Activated naive CD8-positive, alpha-beta T cell (primary cell): Measurements from ENCODE around the gene ZNF689.
"Not testable (repeated sequence)": the region's sequence is repeated elsewhere in the genome, so short reads cannot be mapped to it uniquely, and the experiment has no call there.

Experiments used
- H3K27ac Mint-ChIP-seq: one replicate; pipeline ENCODE4 v1.8.0; 2021; ENCODE audit warnings: mixed read lengths
- H3K27me3 Mint-ChIP-seq: one replicate; pipeline ENCODE4 v1.8.0; 2021; ENCODE audit warnings: mixed read lengths
- H3K36me3 Mint-ChIP-seq: one replicate; pipeline ENCODE4 v1.8.0; 2021; ENCODE audit warnings: mixed read lengths
- H3K4me1 Mint-ChIP-seq: one replicate; pipeline ENCODE4 v1.8.0; 2021; ENCODE audit warnings: low read depth, mixed read lengths
- H3K4me3 Mint-ChIP-seq: one replicate; pipeline ENCODE4 v1.8.0; 2021; ENCODE audit warnings: mild to moderate bottlenecking, mixed read lengths
- H3K9me3 Mint-ChIP-seq: one replicate; pipeline ENCODE4 v1.8.0; 2021; ENCODE audit warnings: low read depth, mixed read lengths

The ZNF689 gene

DNA sequence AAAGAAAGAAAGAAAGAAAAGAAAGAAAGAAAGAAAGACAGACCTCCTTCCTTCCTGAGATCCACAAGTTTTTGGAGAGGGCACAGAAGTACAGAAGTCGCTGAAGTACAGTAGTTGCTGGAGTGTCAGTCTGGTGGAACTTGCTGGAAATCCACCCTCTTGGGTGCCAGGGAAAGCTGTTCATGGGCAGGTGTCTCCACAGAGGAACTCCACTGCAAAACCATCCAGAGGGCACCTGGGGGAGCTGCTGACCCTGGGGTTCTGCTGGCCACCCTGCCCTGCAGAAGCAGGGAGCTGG is 37.0 kb upstream of the ZNF689 start:
- no peak overlapping the region for H3K4me3 Mint-ChIP-seq
- H3K36me3 Mint-ChIP-seq = no peaks in the 10 kb centered on the region
- no peaks in the 10 kb centered on the region for H3K9me3 Mint-ChIP-seq
- no peak overlapping the region for H3K27ac Mint-ChIP-seq
- no peaks in the 10 kb centered on the region for H3K27me3 Mint-ChIP-seq
- H3K4me1 Mint-ChIP-seq = peaks cover 13% of the 10 kb centered on the region

DNA sequence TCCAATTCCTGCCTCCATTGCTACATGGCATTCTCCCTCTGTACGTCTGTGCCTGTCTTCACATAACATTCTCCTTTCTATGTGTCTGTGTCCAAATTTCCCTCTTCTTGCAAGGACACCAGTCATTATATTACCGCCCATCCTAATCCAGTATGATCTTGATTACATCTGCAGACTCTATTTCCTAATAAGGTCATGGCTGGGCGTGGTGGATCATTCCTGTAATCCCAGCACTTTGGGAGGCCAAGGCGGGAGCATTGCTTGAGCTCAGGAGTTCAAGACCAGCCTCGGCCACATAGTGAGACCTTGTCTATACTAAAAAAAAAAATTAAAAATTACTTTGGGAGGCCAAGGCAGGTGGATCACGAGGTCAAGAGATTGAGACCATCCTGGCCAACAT is 35.5 kb upstream of the ZNF689 start:
- Mint-ChIP-seq H3K4me1 (peaks cover 8% of the 10 kb centered on the region), H3K27me3 (no peaks in the 10 kb centered on the region), H3K27ac (no peak overlapping the region), H3K9me3 (no peaks in the 10 kb centered on the region), H3K4me3 (no peak overlapping the region), H3K36me3 (no peaks in the 10 kb centered on the region)

DNA sequence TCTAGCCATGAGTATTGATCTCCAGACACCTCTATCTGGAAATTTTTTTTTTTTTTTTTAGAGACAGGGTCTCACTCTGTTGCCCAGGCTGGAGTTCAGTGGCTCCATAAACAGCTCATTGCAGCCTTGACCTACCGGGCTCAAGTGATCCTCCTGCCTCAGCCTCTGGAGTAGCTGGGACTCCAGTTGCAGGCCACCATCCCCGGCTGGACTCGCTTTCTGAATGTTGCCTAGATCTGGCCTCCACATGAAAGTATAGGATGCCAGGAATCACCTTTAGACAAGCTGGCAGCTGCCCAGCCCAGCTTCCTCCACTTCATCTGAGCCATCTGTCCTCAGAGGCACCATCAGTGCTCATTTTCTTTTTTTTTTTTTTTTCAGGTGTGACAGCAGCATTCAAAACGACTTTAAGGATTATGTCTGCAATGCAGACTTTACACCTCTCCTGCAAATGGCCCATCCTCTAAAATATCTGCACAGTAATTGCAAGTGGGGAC is 34.2 kb upstream of the ZNF689 start:
- Mint-ChIP-seq H3K27me3 (no peaks in the 10 kb centered on the region), H3K36me3 (no peaks in the 10 kb centered on the region), H3K4me1 (no peaks in the 10 kb centered on the region)

DNA sequence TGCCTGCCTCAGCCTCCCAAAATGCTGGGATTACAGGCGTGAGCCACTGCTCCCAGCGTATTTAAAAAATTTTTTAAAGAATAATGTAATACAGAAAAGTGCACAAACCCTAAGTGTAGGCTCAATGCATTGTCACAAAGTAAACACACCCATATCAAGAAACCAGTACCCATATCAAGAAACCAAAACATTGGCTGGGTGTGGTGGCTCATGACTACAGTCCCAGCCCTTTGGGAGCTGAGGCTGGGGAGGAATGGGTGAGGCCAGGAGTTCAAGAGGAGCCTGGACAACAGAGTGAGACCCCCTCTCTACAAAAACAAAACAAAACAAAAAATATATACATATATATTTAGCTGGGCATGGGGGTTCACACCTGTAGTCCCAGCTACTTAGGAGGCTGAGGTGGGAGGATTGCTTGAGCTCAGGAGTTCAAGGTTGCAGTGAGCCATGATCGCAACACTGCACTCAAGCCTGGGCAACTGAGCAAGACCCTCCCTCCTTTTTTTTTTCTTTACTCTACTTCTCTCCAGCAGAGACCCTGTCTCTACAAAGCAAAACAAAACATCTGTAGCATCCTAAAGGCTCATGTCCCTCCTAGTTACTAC is 31.3 kb upstream of the ZNF689 start:
- Mint-ChIP-seq H3K27me3 (no peaks in the 10 kb centered on the region), H3K9me3 (no peaks in the 10 kb centered on the region), H3K27ac (no peak overlapping the region), H3K4me3 (no peak overlapping the region), H3K4me1 (no peaks in the 10 kb centered on the region), H3K36me3 (no peaks in the 10 kb centered on the region)

More for the DNA sequence above, 34.2 kb upstream of the ZNF689 start:
- Mint-ChIP-seq H3K9me3 (no peaks in the 10 kb centered on the region), H3K27ac (no peak overlapping the region), H3K4me3 (no peak overlapping the region)

DNA sequence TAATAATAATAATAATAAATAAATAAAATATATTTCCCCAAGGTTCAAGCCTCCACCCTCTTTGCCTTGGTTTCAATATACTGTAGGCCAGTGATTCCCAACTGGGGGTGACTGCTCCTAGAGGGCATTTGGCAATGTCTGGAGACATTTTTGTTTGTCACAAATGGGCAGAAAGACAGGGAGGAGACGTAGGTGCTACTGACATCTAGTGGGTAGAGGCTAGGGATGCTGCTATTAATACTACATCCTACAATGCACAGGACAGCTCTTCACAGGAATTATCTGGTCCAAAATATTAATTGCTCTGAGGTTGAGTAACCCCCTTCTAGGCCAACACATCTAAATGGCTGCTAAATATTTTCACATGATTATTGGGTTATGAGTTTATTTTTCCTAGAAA is 27.8 kb upstream of the ZNF689 start:
- no peak overlapping the region for H3K27ac Mint-ChIP-seq
- no peaks in the 10 kb centered on the region for H3K27me3 Mint-ChIP-seq
- H3K4me1 Mint-ChIP-seq = peaks cover 10% of the 10 kb centered on the region
- H3K4me3 Mint-ChIP-seq = no peak overlapping the region
- H3K36me3 Mint-ChIP-seq = no peaks in the 10 kb centered on the region
- no peaks in the 10 kb centered on the region for H3K9me3 Mint-ChIP-seq

DNA sequence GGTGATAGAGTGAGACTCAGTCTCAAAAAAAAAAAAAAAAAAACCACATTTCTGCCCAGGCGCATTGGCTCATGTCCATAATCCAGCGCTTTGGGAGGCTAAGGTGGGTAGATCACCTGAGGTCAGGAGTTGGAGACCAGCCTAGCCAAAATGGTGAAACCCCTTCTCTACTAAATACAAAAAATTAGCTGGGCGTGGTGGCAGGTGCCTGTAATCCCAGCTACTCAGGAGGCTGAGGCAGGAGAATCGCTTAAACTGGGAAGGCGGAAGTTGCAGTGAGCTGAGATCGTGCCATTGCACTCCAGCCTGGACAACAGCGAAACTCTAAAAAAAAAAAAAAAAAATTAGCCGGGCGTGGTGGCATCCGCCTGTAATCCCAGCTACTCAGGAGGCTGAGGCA is 26.9 kb upstream of the ZNF689 start:
- not testable (repeated sequence) for H3K27ac Mint-ChIP-seq, H3K4me1 Mint-ChIP-seq, H3K27me3 Mint-ChIP-seq, H3K36me3 Mint-ChIP-seq, H3K4me3 Mint-ChIP-seq, H3K9me3 Mint-ChIP-seq

DNA sequence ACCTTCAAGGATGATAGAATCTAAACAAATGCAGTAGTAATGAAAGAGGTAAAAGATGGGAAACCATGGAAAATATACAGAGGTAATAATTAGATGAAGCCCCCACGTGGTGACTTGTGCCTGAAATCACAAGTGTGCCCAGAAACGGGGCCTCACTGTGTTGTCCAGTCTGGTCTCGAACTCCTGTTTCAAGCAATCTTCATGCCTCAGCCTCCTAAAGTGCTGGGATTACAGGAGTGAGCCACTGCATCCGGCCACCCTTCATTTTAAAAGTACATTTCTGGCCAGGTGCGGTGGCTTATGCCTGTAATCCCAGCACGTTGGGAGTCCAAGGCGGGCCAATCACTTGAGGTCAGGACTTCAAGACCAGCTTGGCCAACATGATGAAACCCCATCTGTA is 26.4 kb upstream of the ZNF689 start:
- H3K36me3 Mint-ChIP-seq = no peaks in the 10 kb centered on the region
- peaks cover 10% of the 10 kb centered on the region for H3K4me1 Mint-ChIP-seq
- peak overlapping the region; percentile 1 for H3K27ac Mint-ChIP-seq
- no peak overlapping the region for H3K4me3 Mint-ChIP-seq
- no peaks in the 10 kb centered on the region for H3K27me3 Mint-ChIP-seq
- H3K9me3 Mint-ChIP-seq = no peaks in the 10 kb centered on the region

DNA sequence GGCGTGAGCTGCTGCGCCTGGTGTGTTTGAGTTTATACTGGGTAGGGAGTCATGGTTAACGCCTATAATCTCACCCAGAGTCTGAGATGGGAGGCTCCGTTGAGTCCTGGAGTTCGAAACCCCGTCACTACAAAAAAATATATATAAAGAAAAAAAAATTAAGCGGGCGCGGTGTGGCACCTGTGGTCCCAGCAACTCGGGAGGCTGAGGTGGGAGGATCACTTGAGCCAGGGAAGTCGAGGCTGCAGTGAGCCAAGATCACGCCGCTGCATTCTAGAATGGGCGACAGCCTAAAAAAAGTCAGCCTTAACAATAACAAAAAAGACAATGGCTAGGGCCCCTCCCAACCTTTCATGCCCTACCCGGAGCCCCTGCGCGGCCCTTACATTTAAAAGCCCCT is 23.3 kb upstream of the ZNF689 start:
- Mint-ChIP-seq H3K4me3 (peak overlapping the region; percentile 93), H3K27ac (peak overlapping the region; percentile 97), H3K27me3 (no peaks in the 10 kb centered on the region), H3K9me3 (no peaks in the 10 kb centered on the region), H3K36me3 (no peaks in the 10 kb centered on the region), H3K4me1 (peaks cover 14% of the 10 kb centered on the region)

DNA sequence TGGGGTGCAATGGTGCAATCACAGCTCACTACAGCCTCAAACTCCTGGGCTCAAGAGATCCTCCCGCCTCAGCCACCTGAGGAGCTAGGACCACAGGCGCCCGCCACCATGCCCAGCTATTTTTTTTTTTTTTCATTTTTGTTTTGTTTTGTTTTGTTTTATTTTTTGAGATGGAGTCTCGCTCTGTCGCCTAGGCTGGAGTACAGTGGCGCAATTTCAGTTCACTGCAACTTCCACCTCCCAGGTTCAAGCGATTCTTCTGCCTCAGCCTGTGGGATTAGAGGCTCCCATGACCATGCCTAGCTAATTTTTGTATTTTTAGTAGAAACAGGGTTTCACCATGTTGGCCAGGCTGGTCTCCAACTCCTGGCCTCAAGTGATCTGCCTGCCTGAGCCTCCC is 22.3 kb upstream of the ZNF689 start:
- not testable (repeated sequence) for H3K27me3 Mint-ChIP-seq, H3K4me3 Mint-ChIP-seq, H3K27ac Mint-ChIP-seq, H3K36me3 Mint-ChIP-seq, H3K9me3 Mint-ChIP-seq
- peaks cover 15% of the 10 kb centered on the region for H3K4me1 Mint-ChIP-seq

DNA sequence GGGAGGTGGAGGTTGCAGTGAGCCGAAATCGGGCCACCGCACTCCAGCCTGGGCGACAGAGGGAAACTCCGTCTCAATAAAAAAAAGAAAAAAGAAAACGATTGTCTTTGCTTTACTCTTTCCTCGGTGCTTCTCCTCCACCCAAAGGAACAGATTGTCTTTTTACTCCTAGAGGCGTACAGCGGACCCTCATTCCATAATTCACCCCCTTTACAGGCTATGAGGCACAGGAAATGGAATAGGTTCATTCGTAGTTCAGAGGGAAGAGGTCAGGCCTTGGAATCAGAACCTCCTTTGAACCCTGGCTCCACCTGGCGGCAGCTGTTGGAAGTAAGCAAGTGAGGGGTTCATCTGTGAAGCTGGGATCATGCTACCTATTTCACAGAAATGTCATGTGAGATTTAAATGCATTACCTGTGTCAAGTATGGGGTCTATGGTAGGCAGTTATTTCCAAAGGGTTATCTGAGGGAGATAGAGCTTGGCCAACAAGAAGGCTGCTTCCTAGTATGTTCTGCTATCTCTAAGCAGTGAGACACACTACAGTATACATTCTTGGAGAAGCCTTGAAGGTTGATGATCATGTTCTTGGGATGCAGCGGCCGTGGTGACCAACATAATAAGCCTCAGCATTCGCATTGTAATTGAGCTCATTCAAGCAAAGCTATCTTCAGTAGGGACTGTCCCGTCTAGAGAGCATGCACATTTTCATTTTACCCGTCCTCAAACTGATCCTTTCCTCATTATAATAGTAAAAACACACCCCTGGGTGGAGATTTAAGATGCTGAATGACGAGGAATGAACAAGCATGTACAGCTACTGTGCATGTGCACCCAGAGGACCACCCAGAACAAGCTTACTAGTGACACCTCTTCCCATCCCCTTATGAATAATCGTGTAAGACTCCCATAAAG is 18.7 kb upstream of the ZNF689 start:
- no peaks in the 10 kb centered on the region for H3K9me3 Mint-ChIP-seq
- H3K27me3 Mint-ChIP-seq = no peaks in the 10 kb centered on the region
- H3K4me1 Mint-ChIP-seq = peaks cover 5% of the 10 kb centered on the region
- H3K27ac Mint-ChIP-seq = peak overlapping the region; percentile 68
- no peaks in the 10 kb centered on the region for H3K36me3 Mint-ChIP-seq
- peak overlapping the region; percentile 66 for H3K4me3 Mint-ChIP-seq

DNA sequence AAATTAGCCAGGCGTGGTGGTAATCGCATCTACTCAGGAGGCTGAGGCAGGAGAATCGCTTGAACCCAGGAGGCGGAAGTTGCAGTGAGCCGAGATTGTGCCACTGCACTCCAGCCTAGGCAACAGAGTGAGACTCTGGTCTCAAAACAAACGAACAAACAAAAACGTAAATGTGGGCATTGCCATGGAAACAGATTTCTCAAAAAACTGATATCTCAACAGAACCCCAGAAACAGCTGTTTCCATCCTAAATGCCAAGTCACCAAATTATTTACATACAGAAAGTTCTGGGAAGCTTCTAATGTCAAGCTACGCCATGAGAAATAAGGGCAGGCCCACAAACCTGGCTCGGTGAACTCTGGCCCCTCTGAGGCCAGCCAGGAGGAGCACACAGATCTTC is 16.0 kb upstream of the ZNF689 start:
- Mint-ChIP-seq H3K4me3 (no peak overlapping the region), H3K9me3 (no peaks in the 10 kb centered on the region), H3K4me1 (peaks cover 5% of the 10 kb centered on the region), H3K27me3 (no peaks in the 10 kb centered on the region), H3K27ac (no peak overlapping the region), H3K36me3 (no peaks in the 10 kb centered on the region)

DNA sequence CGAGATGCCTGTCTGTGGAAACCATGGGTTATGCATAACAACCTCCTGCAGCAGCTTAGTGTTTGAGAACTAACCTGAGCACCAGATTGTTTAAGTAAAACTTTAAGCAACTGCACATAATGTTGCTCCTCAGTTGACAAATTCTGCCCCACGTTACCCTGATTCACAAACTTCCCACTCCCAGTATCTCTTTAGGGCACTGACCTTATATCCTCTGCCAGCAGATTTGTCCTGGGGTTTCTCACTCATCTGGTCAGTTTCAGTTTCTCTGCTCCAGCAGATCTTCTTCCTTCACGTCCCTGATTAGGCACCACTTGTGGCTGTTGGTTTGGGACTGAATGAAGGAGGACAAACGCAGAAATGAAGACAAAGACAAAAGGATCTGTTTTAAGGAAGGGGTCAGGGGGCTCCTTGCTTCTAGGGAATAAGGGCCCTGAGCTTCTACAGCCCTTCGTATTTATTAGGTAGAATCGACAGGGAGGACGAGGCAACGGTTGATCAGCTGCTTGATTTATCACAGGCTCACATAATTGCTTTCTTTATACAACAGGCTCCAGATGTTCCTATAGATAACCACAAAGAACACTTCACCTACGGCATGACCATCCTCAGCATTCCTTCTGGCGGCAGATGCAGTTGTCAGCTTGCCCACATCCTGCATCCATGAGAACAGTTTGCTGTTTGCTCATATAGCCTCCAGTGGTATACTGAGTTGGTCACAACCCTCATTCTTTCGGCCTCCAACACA is 13.5 kb upstream of the ZNF689 start:
- H3K27me3 Mint-ChIP-seq = no peaks in the 10 kb centered on the region
- no peaks in the 10 kb centered on the region for H3K36me3 Mint-ChIP-seq
- no peak overlapping the region for H3K4me3 Mint-ChIP-seq
- no peaks in the 10 kb centered on the region for H3K9me3 Mint-ChIP-seq
- H3K27ac Mint-ChIP-seq = no peak overlapping the region
- H3K4me1 Mint-ChIP-seq = peaks cover 3% of the 10 kb centered on the region

DNA sequence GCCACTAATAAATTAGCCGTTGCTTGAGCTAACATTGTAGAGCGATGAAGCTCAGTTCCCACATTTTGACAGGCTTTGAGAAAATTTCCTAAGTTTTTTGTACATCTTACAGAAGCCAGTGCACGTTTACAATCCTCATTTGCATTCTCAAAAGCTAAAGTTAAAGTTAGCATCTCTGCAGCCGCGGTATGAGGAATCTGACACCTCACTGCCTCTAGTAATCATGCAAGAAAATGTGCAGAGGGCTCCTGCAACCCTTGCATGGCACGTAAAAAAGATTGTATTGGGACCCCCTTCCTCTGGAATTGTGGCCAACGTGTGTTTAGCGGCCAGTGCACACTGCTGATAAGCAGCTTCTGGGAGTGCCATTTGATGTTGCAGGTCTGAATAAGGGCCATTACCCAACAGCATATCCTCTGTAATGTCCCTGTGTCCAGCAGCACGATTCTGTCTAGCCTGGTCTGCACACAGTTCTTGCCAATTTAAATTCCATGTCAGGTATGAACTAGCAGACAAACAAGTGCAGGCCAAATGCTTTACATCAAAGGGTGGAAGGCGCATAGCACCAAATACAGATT is 12.4 kb upstream of the ZNF689 start:
- Mint-ChIP-seq H3K4me3 (no peak overlapping the region), H3K27me3 (no peaks in the 10 kb centered on the region), H3K36me3 (no peaks in the 10 kb centered on the region), H3K4me1 (no peaks in the 10 kb centered on the region), H3K9me3 (no peaks in the 10 kb centered on the region), H3K27ac (no peak overlapping the region)

DNA sequence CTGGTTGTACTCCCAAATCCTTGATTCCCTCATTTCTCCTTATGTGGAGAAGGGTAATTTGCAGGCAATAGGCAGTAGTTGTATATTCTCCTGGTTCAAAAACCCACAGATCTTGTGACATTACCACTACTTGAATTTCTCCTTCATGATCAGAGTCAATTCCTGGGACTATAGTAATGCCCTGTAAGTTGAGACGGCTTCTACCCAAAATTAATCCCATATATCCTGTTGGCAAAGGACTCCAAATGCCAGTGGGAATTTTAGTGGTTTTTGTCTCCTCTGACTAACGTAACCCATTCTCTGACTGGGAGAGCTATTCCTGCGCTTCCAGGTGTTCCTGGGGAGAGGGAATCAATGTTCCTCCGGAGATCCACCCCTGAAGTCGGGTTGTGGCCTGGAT is 11.6 kb upstream of the ZNF689 start:
- Mint-ChIP-seq H3K4me3 (no peak overlapping the region), H3K36me3 (no peaks in the 10 kb centered on the region), H3K4me1 (no peaks in the 10 kb centered on the region), H3K9me3 (no peaks in the 10 kb centered on the region), H3K27me3 (no peaks in the 10 kb centered on the region), H3K27ac (no peak overlapping the region)

DNA sequence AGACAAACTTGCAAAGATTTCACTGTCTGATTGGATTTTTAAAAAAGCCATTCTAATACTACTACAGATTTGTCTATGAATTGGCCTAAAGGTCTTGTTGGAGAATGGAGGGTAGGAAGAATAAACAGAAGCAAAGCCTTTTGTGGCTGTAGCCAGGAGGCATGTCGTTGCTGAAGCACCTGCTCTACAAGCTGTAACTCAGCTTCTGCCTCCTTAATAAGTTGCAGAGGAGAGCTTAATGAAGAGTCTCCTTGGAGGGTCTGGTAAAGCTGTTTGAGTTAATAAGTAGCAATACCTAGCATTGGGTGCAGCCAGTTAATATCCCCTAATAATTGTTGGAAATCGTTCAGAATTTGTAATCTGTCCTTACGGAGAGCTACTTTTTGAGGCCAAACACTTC is 10.0 kb upstream of the ZNF689 start:
- Mint-ChIP-seq H3K9me3 (no peaks in the 10 kb centered on the region), H3K4me1 (no peaks in the 10 kb centered on the region), H3K27ac (no peak overlapping the region), H3K36me3 (no peaks in the 10 kb centered on the region), H3K4me3 (no peak overlapping the region), H3K27me3 (no peaks in the 10 kb centered on the region)
